GM18870 (cell line): ENCODE data around the gene TARS2.

Source experiments
- ATAC-seq: cut with Tn5 transposase; IDR thresholded peaks from one replicate; pipeline ENCODE4 v1.9.1; 2021; ENCODE audit warnings: moderate library complexity; ENCODE audit not compliant: unreplicated experiment

TARS2 gene

DNA sequence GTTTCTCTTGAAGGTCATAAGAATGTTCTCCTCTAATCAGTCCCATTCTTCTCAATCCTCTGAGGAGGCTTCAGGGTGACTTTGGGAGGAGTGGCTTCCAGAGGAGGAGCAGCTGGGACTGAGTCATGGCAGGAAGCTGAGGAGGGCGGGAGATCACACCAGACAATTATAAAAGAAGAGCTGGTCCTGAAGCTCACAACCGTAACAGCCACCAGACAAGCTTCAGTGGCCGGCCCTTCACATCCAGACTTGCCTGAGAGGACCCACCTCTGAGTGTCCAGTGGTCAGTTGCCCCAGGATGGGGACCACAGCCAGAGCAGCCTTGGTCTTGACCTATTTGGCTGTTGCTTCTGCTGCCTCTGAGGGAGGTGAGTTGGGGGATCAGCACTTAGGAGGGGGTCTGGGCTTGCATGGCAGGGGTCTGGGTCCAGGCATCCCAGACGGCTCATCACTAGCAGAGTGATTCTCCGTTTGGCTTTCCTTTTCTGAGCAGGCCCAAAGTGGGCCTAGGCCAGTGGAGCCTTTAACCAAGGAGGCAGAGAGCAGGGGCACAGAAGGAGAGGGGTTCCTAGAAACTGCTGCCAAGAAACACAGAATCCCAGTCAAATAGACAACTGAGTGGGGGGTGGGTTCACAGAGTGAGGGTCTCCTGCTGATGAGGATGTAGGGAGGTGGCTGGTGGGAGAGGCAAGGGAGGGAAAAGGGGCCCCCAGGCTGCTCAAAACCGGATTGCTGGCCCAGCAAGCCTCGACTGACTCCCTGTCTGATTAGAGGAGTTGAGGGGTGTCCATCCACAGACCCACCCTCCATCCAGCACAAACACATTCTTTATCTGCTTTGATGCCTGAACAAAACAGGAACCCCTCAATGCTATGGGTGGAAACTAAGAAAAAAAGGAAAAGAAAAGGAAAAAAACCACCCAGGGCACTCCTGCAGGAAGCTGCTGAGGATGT is 21.0 kb downstream of the TARS2 start, which contains the start of gene ECM1:
TSS of gene ECM1 (plus strand) at position 198 of the 953 bp plus-strand sequence. CDS start at position 299, 101 bp downstream.
- no peak for ATAC-seq

DNA sequence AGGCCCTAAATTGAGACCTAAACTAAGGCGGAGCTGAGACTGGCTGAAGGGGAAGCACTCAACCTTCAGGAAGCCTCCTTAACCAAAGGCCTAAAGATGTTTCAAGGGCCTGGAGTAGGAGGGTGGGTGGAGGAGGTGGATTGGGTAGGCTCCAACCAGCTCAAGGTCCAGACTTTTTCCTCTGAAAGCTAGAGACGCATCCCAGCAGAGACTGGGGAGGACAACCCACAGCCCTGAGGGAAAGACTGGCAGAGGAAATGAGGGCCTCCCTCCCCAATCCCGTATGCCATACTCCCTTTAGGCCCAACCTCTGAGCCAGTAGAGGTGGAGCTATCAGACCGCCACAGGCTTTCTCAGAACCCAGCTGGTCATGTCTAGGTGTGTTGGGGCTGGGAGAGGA is 21.8 kb downstream of the TARS2 start:
- ATAC-seq, result no peak

DNA sequence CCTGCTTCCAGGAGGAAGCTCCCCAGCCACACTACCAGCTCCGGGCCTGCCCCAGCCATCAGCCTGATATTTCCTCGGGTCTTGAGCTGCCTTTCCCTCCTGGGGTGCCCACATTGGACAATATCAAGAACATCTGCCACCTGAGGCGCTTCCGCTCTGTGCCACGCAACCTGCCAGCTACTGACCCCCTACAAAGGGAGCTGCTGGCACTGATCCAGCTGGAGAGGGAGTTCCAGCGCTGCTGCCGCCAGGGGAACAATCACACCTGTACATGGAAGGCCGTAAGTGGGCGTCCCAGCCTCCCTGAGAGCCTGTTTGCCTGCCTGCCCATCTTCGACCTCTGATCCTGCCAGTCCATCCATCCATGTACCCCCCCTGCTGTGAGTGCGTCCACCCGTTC is 24.3 kb downstream of the TARS2 start:
- ATAC-seq, result no peak

DNA sequence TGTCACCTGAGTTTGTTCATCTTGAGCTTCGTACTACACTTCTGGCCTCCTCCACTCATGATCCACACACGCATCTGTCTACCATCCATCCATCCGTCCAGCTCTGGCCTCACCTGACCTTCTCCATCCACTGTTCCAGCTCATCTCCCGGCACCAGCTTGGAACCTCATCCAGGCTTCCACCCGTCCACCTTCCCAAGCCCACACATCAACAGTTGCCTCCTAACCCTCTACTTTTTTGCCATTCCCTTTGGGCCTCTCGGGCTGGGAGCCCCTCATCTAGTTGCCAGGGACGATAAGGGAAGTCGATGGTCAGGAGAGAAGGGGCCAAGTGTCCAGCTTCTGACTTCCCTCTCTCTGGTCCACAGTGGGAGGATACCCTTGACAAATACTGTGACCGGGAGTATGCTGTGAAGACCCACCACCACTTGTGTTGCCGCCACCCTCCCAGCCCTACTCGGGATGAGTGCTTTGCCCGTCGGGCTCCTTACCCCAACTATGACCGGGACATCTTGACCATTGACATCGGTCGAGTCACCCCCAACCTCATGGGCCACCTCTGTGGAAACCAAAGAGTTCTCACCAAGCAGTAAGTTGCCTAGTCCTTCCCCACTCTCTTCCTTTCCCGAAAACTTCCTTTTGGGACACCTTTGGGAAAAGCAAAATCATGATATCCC is 24.9 kb downstream of the TARS2 start:
- ATAC-seq, result no peak

DNA sequence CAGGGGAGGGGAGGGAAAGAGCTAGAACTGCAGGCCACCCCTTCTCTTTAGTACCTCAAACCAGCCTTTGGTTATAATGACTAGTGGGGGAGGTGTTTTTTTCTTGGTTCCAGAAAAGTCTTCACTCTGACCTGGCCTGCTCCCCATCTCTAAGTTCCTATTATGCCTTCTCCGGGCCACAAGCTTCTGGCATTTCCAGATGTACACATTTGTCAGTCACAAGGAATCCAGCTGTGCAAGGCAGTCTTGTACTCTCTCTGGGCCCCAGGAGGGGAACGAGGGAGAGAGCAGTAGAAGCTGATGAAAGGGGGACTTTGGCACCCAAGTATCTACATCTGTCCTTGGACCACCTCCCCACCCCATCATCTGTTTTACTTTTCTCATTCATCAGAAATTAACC is 25.6 kb downstream of the TARS2 start:
- no peak for ATAC-seq

DNA sequence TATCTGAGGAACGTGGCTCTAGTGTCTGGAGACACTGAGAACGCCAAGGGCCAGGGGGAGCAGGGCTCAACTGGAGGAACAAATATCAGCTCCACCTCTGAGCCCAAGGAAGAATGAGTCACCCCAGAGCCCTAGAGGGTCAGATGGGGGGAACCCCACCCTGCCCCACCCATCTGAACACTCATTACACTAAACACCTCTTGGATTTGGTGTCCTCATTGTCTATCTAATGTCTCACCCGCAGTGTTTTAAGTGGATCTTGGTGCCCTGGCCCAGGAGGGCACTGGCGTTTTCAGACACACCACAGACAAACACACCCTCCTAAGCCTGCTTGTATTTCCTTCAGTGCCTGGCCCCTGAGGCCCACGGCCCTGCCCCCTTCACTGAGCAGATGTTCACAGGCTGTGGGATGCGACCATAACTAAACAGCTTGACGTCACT is 26.2 kb downstream of the TARS2 start:
- no peak for ATAC-seq

DNA sequence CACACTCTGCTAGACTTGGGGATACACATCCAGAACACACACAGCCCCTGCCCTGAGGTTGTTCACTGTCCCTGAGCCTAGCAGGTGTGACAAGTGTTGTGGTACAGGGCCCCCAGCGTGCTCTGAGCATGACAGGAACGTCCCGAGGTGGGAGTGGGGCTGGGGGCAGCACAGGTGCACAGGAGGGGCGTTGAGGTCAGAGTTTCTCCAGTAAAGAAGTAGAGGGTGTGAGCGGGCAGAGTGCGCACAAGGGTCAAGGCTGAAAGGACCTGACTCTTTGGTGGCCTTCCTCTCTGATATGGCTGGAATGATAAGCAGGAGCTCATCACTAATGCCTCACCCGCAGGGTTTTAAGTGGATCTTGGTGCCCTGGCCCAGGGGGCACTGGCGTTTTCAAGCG is 27.0 kb downstream of the TARS2 start:
- ATAC-seq, result no peak

DNA sequence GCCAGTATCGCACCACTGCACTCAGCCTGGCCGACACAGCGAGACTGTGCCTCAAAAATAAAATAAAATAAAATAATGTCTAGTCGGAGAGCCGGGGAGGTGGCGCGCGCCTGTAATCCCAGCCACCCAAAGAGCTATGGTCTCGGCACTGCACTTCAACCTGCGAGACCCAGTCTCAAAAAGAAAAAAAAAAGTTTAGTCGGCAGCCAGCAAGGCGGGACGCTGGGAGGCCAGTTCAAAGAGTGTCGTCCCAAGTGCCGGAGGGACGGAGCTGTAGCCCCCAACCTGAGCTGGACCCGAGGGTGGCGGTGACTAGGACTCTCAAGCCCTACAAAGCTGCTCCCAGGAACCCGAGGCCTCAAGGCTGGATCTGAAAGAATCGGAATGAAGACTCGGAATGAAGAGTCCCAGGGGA is 27.7 kb downstream of the TARS2 start:
- no peak for ATAC-seq

DNA sequence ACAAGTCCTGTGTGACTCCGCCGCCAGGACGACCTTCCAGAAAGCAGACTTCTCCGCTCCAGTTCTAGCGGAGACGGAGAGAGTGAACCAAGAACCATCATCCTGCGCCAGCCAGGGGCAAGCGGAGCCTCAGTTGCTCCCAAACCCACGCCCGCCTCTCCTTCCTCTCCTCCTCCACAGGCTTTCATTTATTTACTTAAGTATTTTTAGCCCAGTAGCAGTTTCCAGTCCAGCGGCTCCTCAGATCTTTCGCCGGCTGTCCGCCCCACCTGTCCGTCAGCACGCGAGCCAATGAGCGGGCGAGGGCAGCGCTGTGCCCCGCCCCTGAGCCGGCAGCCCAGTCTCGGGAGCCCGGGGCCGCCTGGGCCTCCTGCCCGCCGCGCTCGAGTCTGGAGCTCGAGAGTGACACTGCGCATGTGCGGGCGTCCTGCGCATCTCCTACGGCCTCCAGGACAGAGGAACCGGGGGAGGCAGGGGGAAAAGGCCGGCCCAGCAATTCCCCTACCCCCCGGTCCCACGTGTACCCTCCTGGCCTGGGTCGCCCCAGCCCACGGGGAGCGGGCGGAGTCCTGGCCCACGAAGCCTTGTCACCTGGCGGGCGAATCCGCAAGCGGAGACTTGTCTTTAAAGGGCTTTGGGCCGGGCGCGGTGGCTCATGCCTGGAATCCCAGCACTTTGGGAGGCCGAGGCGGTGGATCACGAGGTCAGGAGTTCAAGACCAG is 28.3 kb downstream of the TARS2 start, which contains the start of gene FALEC:
TSS of gene FALEC (plus strand) at position 425 of the 722 bp plus-strand sequence.
- peak; percentile 84 for ATAC-seq

DNA sequence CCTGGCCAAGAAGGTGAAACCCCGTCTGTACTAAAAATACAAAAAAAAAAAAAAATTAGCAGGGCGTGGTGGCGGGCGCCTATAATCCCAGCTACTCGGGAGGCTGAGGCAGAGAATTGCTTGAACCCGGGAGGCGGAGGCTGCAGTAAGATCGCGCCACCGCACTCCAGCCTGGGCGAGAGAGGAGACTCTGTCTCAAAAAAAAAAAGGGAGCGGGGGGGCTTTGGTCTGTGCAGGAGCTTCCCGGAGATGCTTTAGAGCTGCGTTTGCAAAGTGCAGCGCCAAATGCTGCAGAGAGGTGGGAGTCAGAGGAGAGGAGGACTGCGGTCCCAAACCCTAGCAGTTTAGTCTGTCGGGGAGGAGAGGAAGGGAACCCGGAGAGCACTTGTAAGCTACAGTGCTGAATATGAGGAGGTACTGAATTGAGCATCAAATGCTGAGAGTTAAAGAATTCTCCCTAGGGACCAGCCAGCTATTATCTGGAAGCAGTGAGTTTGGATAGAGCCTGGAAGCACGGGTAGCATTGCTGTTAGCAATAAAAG is 28.9 kb downstream of the TARS2 start:
- no peak for ATAC-seq

DNA sequence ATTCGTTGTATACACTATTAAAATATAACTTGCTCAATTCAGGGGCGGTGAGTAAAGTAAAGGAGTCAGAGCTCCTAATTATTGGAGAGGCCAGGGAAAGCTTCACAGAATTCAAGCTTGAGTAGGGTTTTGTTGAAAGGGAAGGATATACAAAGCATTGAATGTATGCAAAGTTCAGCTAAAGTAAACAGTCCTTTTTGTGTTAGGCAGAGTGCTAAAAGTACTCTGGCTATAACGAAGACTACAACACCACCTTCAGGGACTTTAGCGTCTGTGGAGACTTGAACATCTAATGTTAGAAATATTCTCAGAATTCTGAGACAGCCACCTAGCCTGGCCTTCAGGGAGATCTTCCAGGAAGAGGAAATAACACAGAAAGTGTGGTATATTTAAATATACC is 29.4 kb downstream of the TARS2 start:
- no peak for ATAC-seq

DNA sequence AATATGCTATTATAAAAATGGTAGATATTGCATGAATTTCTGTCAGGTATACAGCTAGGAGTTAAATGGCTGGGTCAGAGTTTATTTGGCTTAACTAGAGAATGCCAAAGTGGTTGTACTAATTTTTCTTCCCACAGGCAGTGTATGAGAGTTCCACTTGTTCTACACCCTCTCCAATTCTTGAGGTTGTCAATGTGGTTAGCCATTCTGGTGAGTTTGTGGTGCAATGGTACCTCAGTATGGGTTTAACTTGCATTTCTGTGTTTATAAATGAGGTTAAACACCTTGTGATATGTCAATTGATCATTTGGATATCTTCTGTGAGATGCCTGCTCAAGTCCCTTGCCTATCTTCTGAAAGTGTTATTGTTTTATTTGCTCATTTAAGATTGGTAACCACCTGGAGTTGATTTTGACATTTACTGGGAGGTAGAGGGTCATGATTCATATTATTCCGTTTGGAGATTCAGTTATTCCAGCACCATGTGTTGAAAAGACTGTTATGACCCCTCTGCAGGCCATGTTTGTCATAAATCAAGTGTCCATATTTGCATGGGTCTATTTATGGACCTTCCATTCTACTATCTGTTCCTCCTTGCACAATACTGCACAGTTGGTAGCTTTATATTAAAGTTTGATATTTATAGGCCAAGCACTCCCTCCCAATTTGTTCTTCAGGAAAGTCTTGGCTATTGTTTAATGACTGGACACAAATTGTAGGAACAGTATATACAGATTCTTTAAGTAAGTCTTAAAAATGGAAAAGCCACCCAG is 34.2 kb downstream of the TARS2 start:
- no peak for ATAC-seq

DNA sequence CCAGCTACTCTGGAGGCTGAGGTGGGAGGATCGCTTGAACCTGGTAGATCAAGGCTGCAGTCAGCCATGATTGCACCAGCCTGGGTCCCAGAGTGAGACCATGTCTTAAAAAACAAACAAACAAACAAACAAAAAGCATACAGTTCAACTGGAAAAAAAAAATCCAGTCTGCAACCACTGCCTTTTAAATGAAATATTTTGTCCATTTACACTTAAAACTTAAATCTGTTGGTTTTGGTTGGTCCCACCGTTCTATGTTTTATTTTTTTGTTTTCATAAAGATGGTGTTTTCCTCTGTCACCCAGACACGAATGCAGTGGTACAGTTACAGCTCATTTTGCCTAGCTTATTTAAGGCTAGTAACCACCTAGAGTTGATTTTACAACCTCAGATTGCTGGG is 38.1 kb downstream of the TARS2 start:
- no peak for ATAC-seq

DNA sequence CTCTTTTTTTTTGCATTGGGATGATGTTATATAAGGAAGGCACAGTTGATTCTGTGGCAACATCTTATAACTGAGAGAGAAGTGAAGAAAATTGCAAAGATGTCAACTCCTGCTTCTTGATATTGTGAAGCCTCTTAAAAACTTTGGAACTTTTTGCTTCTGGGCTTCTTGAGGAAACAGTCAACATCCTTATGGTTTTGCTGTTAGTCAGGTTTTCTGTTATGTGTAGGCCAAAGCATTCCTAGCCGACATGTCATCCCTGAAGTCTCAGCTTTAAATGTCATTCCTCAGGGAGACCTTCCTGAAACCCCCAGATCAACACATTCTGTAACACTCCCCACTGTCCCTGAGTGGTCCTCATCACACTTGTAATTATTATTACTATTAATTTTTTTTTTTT is 41.0 kb downstream of the TARS2 start:
- ATAC-seq, result no peak

DNA sequence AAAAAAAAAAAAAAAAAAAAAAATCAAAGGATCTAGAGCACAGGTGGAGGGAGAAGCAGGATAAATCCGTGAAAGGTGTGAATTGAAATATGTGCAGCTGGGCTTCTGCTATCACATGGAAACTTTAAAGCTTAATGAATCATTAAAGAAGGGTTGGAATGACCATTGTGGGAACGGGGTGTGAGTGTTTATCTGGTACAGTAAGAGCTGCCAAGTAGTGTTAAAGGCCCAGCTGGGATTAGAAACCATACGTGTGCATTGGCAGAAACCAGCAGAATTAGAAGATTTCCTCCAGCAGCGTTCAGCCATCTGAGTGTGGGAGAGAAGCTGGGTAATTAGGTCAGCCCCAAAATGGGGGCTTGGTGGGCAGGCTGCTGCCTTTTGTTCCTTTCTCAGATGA is 41.8 kb downstream of the TARS2 start:
- no peak for ATAC-seq

DNA sequence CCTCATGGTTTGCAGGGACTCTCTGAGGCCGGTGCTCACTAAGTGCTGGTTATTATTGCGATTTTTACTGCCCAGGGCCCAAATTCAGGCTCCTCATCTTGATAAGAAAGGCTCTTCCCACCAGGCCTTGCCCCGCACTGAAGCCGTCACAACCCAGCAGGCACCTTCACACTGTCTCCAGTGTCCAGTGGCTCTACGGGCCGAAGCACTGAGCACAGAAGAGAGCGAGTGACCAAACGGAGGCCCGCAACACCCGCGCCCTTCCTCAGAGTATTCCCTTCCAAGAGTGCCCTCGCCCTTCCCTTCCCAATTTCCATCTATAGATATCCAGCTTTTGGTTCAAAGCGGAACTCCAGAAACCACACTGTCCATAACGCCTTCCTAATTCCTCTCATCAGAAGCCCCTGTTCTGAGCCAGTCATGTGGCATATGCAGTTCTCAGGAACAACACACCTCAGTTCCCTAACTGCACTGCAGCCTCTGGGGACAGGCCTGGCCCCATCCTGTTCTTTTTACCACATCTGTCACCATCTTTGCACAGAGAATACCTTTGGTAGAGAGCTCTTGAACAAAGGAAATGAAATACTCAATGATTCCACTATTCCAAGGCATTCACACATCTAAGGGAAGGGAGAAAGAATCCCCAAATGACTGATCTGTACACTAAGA is 43.4 kb downstream of the TARS2 start:
- ATAC-seq, result no peak

DNA sequence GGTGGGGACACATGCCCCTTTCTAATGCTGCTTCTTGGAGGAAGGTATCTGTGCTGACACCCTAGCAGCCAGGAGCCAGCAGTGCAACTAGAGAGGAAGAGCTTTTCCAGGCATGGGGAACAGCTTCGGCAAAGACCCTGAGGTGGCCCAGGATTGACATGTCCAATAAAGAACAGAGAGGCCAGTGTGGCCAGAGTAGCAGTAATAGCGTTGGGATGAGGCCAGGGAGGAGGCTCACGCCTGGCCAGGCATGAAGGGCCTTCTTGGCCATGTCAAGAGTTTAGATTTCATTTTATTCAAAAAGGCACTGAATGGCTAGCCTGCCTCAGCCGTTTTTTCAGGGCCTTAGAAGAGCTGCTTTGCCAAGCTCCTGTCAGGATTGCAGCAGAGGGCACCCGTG is 45.6 kb downstream of the TARS2 start:
- ATAC-seq, result no peak

DNA sequence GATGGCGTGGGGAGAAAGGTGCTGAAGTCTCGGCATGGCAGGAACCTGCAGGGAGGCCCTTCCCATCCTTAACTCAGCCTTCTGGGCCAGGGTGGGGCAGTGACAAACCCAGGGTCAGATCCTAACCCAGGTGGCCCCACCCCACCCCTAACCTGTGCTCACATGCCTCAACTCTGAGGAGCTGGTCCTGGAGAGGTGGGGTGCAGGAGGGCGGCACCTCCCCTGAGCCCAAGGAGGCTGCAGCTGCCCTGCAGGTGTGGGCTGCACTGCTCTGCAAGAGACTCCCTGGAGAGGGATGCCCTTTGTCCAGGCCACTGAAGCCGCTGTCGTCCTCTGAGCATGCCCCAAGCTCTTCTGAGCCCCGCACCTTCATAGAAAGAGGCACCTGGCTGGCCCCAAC is 46.8 kb downstream of the TARS2 start:
- ATAC-seq, result no peak

DNA sequence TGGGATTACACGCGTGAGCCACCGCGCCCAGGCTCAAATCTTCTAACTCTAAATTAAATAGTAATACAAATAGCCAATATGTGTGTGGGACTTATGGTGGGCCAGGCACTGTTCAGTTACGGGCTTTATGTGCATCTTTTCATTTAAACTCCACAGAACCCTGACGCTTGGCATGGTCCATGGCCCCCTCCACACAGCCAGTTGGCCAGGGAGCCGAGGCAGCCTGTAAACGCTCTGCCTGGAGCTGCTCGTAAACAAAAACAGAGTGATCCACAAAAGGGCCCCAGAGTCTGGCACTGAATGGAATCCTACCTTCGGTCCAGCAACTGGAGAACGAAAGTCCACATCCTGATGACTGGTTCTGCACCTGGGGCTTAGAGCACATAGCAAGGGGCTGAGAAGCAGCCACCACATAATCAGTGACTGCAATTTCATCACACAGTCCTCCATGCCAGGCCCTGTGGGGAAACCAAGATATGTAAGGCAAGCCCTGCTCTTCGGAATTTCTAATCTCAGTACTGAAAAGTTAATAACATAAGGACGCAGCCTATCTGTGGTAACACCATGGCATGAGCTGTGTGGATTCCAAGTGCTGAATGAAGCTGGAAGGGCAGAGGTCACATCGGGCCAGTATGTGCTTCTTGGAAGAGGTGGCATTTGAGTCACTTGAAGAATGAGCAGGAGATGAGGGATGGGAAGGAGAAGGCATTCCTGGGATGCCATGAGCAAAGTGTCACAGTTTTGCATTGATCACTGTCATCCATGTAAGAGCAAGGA is 48.5 kb downstream of the TARS2 start:
- no peak for ATAC-seq
